SK-N-MC (cell line): ENCODE data around the gene MYO16.

Experiments used
- EZH2 ChIP-seq: fragments of 200-600 bp; sonication (generic); IDR thresholded peaks from one replicate; pipeline ENCODE4 v1.6.1; 2017; ENCODE audit warnings: antibody characterized with exemption
- POLR2AphosphoS5 ChIP-seq: IDR thresholded peaks from 2 replicates; pipeline ENCODE4 v1.6.1; 2012; ENCODE audit warnings: mild to moderate bottlenecking, low read depth, low read length, borderline replicate concordance

GRCh38 chr13:109180905-109181425 is 551.6 kb downstream of the MYO16 start:
- TF ChIP-seq EZH2: no peak
- TF ChIP-seq POLR2AphosphoS5: no peak
